Activated T-cell treated with anti-CD3 and anti-CD28 coated beads, Interleukin-2, amount 50 U/mL, for 1 hour (primary cell): ENCODE measurements around the gene CMTM6.
"Not testable (repeated sequence)": the region's sequence is repeated elsewhere in the genome, so short reads cannot be mapped to it uniquely, and the experiment has no call there.

Experiments
- DNase-seq: peaks from one replicate; pipeline ENCODE4 v3.0.0-alpha.2; 2020

CMTM6 gene

DNA sequence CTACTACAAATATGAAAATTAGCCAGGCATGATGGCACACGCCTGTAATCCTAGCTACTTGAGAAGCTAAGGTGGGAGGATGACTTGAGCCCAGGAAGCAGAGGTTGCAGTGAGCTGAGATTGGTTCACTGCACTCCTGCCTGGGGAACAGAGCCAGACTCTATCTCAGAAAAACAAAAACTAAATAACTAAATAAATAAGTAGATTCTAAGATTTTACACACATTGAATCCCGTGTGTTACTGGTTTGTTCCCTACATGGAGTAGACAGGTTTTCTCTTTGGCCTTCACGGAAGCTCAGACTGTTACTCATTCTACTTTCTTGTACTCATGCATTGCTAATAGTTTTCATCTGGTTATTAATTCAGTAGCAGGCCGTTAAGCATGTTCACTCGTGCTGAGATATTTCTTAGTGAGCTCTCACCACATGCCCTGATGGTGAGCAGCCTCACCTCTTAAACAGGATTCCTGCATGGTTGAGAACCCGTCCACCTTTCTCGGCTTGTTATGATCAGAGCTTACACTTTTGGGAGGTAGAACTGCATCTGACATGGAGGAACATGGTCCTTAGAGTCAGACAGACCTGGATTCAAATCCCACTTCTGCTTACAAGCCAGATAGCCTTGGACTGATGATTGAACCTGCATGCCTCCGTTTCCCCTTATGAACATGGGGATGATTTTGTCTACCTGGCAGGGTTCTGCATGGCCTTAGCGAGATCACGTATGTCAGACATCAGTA, 61.9 kb downstream of the CMTM6 start:
- no peak for DNase-seq

DNA sequence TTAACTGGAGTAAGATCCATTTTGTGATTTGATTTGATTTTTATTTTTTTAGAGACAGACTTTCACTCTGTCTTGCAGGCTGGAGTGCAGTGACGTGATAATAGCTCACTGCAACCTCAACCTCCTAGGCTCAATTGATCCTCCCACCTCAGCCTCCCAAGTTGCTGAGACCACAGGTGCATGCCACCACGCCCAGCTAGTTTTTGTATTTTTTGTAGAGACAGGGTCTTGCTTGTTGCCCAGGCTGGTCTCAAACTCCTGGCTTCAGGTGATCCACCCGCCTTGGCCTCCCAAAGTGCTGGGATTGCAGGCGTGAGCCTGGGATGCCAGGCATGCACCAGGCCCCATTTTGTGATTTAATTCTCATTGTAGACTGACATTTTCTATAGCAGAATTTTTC, 63.2 kb downstream of the CMTM6 start:
- DNase-seq = not testable (repeated sequence)

DNA sequence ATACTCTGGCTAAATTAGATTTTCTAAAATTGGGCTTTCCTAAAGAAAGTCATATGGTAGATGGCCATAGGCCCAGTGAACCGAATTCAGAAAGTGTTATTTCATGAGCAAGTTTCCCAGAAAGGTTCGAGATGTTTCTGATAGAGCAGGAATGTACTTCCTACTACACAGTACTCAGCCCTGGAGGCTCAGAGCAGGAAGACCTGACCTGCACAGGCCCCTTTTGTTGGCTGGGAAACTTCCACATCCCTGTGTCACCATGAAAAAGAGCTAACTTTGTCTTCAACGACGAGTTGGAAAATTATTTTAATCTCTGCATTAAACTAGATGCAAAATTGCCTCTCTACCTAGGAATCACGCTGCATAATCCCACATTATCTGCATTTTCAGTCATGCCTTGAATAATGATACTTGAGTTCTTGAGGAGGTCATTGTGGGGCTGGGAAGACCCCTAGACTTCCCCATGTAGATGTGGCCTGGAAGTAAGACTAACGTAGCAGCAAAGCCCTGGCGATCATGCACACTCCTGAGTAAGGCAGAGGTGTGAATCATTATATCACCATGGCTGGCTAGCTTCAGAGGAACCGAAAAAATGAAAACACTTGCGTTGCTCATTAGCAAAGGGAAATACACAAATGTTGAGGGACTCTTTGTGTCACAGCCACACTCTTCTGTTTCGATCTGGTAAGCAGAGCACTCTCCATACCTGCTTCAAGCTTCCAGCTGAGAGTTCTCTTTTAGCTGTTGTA, 63.9 kb downstream of the CMTM6 start:
- DNase-seq = no peak

DNA sequence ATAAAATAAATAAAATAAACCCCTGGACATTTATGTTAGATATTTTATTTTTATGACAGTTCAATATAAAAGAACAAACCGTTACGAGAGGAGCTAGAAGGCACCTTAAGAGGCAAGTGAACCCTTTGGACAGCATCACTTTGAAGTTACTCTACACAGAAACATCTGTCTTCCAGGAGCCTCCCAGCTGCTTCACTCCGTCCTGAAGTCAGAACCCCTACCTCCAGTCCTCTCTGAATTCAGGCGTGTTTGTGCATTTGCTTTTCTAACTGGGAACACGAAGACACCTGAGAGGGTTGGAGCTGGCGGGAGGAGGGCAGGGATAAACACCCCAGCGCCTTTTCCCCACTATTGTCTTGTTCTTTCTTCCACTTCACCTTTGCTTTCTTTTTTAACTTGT, 64.8 kb downstream of the CMTM6 start:
- DNase-seq = no peak

DNA sequence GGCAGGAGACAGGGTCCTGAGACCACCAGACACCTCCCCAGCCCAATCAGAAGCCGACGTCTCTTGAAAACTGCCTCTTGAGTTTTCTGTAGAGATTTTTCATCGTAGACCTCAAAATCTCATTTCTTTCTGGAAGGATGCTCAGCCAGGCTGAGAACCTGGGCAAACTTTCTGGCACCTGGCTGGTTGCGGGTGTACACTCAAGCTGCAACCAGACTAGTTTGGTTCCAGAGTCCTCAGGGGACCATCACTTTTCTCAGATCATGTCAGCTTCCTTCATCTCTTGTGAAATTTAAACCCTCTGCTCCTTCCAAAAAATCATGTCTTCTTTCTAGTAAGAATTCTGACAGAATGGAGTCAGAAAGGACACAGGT, 65.8 kb downstream of the CMTM6 start:
- no peak for DNase-seq

DNA sequence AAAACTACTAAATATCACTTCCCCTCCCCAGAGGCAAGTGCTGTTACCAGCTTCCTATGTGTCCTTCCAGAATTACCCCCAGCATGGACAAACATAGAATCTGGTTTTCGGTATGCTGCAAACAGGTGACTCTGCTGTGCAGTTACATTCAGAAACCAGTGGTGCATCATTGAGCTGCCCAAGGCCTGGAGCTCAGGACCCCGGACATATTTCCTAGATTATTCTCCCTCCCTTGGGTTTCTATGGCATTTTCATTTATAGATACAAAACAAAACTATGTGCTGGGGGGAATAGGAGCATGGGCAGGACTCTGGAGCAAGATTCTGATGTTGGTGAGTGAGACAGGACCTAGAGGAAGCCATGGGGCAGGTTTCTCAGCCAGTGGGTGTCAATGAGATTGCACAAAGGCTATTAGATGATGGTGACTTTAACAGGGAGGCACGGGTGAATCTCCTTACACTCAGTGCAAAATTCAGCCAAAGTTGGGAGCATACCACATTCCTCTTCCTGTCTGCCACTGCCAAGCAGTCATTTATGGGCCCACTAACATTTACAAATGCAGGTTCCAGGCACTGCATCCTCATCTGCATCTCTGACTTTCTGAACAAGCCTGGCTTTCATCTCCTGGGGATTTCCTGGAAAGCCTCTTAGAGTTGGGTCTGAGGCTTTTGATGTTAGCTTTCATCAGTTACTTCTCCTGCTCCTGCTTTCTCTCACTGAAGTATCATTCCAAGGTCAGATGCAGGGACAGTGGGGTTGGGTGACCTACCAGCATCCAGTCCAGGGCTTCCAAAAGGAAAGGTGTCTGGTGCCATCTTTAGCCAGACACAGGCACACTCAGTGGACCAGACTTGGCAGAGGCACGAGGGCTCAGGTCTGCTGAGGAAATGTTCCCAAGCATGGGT, 66.5 kb downstream of the CMTM6 start:
- DNase-seq = no peak

DNA sequence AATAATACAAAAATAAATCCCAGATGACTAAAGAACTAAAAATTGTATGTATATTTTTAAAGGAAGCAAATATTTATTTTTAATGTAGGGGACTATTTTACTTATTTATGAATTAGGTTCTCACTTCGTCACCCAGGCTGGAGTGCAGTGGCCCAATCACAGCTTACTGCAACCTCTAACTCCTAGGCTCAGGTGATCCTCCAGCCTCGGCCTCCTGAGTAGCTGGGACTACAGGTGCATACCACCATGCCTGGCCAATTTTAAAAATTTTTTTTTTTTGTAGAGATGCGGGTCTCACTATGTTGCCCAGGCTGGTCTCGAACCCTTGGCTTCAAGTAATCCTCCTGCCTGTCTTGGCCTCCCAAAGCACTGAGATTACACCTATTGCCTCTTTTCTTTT, 68.4 kb downstream of the CMTM6 start:
- DNase-seq = no peak

DNA sequence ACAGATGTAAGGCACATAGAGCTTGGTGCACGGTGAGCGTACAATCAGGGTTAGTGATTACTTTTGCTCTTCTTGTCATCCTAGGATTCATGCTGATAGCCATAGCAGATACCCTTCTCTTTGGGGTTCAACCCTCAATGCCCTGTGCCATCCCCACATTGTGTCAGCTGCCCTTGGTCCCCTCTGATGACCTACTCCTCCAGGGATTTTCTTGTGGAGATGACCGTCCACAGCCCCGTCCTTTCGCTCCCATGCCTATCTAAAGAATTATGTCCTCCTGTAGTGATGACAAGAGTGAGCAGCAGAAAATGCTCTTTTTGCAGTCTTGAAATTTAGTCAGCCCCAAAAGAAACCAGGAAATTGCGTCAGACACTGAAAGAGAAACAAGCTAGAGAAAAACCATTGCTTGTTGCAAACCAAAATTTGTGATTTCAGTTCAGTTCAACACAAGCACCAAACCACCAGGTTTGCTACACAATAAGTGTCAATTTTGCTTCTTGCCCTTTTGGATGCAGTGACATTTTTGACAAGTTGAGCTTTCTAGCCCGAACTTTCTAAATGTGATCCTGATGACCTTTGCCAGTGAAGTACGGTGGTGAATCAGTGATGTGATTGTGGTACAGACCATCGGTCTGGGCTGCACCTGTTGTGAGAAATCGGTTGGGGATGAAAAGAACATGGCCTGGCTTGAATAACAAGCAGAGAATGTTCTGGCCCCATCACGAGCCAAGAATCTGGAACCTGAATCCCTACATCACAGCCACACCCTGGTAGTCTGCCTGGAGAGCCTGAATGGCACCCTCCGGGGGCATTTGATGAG, 69.7 kb downstream of the CMTM6 start:
- no peak for DNase-seq

DNA sequence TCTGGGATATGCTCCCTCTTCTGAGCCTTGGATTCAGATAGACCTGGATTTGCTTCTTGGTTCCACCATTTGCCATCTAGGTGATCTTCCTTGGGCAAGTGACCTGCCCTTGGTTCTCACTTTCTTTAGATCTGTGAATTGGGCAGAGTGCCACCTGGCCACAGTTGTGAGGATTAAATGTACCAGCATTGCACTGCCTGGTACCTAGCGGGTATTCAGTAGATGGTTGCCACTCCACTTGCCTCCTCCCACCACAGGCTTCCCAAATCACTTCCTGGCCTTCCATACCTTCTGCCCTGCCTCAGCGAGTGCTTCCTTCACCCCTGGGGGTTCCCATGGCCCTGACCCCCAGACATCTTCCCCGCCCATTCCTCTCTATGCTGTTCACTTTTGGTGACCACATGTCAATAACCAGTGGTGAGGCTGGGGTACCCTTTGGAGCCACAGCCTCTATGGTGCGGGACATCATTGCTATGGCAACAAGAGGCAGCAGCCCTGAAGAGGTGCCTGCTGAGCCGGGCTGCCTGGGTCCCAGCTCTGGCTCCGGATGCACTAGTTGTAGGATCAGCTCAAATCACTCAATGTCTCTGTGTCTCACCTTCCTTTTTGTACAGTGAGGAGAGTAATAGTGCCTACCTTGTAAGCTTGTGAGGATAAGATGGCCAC, 70.5 kb downstream of the CMTM6 start:
- DNase-seq = no peak

DNA sequence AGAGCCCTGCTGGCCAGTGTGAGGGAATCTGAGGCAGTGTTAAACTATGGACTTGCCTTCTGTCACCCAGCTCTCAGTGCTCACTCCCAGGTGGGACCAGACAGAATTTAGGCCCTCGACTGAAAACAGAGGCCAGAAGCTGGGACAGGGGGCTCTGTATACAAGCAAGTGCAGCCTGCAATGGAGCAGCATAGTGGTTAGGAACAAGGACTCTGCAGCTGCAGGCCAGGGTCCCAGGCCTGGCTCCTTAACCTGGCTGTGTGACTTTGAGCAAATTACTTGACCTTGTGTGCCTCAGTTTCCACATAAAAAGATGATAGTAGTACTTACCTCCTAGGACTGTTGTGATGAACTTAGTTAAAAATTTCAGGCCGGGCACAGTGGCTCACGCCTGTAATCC, 71.2 kb downstream of the CMTM6 start:
- no peak for DNase-seq
